ENCODE data around the gene SLC35B1.
A peak's percentile ranks its signal among the peaks of the same experiment; 100 is the strongest.

SLC35B1 gene, protein sequence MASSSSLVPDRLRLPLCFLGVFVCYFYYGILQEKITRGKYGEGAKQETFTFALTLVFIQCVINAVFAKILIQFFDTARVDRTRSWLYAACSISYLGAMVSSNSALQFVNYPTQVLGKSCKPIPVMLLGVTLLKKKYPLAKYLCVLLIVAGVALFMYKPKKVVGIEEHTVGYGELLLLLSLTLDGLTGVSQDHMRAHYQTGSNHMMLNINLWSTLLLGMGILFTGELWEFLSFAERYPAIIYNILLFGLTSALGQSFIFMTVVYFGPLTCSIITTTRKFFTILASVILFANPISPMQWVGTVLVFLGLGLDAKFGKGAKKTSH

DNA sequence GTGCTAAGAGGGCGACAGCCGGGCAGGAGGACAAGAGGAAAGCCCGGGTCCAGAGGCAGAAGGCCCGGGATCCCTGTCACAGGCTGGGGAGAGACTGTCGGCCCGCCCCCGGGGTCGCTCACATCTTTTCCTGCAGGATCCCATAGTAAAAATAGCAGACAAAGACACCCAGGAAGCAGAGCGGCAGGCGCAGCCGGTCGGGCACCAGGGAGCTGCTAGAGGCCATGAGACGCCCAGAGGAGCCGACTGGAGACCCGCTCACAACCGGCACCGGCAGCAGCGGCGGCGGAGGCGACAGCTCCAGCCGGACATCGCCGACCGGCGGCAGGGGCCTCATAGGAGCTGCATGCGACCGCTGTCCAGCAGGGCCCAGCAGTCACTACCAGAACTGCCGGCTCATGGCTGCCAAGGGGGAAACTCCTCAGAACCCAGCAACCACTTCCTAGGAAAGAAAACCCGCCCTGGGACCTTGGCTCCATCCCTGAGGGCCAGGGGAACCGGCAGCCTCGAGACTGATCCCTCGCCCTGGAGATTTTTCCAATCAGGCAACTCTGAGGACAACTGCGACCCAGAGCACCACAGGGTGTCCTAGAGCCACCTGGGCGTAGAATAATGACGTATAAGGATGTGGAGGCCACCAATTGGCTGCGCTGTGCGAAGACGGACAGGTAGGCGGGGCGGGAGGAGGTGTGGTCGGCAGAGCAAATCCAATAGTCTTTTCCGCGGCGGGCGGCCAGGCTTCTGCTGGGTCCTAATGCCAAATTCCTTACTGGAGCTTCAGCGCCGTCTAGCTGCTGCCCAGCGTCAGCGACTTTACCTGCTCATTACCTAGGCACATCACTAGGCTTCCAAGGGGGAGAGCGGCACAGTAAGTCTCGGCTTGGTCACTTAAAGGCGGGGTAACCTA is at the start of gene SLC35B1:
SLC35B1 (minus strand) TSS at position 357 of the 907 bp plus-strand sequence; CDS start at position 226, 131 bp downstream.
- peak; percentile 99 for DNase-seq

DNA sequence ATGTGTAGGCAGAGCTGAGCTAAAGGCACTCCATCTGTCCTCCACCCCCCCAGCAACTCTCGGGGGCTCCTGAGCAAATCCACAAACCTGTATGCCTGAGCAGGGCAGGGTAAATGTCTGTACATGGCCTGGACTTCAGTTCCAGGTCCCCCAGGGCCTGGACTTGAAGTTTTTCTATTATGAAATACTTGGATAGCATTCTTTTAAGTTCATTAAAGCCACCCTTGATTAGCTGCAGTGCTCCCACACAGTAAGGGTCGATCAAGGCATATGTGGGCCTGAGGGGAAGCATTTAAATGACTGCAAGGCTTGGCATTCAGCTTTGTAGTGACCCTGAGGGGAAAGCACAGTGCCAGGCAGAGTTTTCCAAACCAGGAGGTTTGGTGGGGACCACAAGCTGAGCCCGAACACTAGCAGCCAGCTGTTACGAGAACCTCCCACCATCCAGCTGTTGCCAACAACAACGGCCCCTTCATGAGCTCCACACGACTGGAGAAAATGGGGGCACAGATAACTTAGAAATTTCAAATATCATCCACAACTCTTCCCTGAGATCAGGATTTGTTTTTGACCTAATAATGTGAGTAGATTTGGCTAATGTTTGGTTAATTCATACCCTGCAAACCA is 49.5 kb upstream of the SLC35B1 start:
- DNase-seq = no peak

DNA sequence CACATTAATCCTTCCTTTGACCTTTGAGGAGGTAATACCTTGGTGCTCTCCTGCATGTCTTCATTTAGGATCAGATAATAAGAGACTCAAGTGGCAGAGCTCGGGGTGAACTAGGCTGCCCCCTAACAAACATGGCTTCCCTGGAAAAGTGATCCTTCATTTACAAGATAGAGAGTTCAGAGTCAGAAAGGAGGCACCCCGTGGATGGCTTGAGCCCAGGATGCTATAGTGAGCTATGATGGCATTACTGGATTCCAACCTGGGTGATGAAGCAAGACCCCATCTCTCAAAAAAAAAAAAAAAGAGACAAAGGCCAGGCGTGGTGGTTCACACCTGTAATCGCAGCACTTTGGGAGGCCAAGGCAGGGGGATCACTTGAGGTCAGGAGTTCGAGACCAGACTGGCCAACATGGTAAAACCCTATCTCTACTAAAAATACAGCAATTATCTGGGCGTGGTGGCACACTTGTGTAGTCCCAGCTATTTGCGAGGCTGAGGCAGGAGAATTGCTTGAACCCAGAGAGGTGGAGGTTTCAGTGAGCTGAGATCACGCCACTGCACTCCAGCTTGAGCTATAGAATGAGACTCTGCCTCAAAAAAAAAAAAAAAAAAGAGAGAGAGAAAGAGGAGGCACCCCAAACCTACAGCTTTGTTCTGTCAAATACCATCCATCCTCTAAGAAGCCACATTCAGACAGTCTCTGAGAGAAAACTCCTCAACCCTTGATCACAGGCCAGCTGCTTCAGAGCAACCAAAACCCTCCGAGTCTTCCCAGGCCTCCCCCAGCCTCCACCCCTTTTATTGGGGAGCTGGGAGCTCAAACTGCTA is 48.8 kb upstream of the SLC35B1 start:
- no peak for DNase-seq

DNA sequence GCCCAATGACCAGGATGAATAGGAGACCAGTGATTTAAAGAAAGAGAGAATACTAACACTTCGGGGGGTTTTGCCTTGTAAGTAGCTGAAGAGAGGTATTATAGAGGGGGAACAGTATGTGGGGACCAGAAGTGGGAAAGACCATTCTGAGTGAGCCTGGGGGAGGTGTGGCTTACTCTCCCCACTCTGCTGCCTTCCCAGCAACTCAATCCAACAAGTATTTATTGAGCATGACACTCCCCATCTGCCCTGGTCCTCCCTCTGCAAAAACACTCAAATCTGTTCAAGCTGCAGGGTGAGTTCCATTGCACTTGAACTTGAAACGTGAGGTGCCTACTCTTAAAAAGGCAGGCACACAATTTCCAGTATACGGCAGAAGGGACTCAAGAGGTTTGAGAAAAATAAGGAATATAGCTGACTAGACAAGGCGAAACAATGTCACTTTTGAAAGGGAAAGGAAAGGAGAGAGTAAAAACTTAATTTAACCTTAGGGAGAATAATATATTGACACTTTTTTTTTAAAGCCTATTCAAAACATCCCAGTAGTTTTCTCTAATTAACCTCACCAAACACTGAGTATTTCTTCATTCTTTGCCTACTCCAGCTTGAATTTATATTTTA is 48.0 kb upstream of the SLC35B1 start:
- DNase-seq = no peak

DNA sequence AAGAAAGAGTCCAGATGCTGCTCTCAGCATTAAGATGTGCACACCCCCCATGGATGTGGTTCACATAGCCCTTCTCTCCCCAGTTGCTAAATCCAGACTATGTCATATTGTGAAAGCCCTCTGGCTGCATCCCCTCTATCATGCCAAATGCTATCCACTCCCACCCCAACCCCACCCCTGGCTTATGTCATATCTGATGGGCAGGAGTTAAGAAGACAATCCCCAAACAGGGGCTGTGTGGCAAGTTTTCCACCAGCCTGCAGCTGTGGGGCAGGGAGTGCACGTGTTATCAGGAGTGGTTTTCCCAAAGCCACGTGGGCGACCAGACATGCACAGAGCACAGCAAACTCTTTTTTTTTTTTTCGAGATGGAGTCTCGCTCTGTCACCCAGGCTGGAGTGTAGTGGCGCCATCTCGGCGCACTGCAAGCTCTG is 46.2 kb upstream of the SLC35B1 start:
- no peak for DNase-seq

DNA sequence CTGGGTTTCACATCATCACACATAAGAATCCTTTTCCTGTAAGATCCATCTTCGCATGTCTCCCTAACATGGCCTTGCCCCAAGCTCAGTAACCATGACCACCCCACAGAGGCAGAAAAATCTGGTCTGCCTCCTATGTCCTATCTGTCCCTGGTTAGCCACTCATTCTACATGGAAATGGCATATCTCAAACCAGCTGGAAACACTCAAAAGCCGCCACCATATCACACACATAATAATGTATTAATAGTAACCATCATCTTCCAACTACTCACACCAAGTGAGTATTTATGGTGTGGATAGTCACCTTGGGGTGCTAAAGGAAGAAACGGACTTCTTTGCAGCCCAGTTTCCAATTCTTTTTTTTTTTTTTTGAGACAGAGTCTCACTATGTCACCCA is 44.7 kb upstream of the SLC35B1 start:
- no peak for DNase-seq

DNA sequence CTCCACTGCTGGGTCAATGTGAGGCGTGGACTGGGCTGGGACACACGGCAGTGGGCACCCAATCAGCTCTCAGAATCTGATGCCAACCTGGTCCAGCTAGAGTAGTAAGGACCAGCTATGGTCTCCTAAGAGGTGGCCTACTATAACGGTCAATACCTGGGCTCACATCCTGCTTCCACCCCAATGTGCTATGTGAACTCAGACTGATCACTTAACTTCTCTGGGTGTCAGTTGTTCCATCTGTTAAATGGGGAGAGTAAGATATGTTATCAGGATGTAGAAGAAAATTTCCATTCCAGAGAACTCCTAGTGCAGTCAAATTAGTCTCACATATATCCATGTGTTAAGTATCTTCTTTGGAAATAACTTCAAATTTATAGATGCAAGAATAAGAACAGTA is 42.0 kb upstream of the SLC35B1 start:
- DNase-seq = no peak

DNA sequence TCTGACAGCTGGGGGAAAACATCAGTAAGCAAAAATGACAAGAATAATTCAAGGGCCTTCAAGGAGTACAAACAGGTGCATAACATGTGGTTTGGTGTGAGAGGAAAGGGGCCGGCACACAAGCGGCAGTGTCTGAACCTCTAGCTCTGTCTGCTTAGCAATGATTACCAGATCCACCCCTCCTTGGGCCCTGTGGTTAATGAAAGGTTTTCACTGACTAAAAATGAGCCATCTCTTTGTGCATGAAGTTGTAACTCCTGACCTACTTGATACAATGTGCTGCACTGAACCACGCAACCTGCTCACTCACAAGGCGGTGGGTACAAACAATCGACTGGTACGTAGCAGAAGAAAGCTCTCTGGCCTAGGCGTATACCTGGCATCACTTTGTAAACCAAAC is 41.0 kb upstream of the SLC35B1 start:
- peak; percentile 78 for DNase-seq

DNA sequence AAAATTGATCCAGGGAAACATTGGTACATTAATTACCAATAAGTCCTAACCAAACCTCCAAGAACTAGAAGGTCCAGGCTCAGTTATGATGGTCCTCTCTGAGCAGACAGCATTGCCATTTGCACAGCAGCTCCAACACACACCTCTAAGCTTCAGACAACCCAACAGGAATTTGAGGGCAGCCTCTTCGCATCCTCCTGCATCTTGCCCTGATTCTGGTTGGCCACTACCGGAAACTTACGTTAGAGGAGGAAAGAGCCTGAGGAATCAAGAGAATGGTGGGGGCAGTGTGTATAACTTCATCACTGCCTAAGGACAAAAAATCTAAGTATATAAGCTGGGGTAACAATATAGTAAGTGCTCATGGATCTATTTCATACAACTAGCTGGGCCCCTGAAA is 40.5 kb upstream of the SLC35B1 start:
- peak; percentile 60 for DNase-seq

DNA sequence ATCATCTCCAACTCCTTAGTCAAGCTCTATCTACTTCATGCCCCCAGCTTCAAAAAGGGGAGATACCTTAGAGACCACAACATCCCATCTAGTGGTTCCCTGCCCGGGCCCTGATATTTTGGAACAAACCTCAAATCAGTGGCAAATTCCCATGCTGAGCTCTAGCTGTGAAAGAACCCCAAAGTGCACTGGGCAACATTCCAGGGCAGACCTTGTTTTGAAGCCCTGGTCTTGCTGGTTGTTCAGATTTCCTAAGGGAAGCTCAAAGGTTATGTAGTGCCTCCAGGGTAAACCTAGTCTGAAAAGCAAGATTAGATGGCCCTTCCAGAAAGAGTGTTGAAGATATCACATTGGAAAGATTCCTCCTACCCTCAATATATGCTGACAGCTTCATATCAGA is 39.9 kb upstream of the SLC35B1 start:
- no peak for DNase-seq

DNA sequence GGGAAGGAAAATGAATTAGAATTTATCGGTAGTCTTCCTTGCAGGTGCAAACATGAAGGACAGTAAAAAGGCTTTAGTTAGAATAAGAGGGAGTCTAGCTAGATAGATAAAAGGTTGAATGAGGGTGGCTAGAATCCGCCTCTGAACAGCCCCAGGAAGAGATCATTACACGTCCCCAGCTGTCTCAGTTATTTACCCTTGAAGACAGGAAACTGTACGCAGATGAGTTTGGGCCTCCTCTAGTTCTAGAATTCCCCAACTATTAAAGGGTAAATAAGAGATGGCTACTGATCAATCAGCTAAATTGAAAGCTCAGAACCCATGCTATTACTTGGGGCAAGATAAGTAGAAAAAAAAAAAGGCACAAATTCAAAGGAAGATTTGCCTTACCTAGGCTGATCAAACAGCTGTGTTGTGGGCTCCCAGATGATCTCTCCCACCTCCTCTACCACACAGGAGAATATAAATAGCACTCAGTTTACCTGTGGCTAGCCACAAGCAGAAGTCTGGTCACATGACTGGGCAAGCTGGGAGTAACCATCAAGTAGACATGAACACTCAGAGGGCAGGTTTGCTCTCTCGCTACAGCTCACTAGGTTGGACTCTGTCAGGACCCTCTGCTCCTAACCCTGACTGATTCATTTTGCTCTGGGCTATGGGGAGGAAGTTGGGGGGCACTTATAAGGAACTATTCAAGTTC is 39.2 kb upstream of the SLC35B1 start:
- DNase-seq = peak; percentile 69

DNA sequence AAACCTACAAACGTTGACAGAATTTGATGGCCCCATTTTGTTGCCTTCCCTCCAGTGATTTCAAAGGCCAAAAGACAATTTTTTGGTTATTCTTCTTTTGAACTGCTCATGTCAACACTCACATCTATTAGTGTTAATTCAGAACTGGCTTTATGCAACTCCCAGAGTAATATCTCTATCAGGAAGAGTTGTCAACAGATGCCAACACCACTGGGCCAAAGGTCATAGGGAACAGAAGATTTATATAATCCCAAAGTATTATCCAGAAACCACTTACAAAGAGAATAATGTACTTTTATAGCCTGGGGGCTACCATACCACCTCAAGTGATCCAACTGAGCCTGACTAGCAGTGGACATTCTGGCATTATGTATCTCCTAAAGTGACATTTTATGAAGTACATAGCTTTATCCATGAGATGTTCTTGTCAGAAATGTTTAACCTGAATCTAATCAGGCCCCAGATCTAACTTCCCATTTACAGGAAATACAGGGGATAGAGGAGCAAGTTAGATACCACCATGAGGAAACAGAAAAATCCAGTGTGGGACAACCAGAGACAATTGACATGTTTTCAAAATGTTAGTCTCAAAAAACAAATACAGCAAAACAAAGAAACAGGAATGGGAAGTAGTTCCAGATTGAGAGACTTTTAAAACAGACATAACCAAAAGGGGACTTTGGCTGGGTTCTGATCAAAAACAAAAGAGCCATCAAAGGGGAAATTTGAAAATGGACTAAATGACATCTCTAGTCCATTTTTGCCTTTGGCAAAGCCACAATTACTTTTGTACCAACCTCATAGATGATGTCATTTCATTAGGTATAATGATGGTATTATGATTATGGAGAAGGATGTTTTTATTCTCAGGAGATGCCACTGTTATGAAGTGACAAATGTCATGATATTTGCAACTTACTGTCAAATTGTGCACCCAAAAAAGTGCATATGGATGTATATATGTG is 37.7 kb upstream of the SLC35B1 start:
- DNase-seq = no peak

DNA sequence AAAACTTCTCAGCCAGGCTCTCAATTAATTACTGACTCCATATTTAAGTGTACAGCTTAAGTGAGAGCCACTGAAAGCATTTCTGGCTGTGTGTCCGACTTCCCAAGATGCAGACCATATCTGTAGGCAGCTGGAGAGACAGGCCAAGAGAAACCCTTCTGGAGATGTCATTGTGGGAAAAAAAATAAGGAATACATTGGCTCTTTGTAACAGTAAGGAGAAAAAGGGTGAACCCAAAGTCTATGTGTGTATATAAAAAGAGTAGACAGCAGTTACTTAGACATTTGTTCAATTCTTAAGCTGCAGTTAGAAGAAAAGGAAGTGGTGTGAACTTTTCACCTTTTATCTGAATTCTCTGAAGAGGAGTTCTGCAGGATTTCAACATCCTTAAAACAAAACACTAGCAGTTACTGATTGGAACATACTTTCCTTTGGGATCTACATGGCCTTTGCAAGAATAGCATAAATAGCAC is 34.4 kb upstream of the SLC35B1 start:
- peak; percentile 42 for DNase-seq

DNA sequence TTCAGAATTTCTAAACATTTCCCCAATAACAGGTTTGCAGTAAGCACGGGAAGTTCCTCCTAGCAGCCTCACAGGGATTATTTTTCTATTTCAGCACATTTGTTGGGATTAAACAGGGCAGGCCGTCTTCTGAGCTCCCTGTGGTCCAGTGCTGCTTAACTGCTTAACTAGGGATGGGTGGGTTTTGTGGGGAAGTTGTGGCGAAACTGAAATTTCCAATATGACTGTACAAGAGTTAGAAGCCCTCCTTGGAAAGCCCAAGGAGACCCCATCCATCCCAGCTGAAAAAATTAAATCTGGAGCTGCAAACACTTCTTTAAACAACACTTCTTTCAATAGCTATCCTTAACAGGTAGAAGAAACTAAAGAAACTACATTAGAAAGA is 33.9 kb upstream of the SLC35B1 start:
- no peak for DNase-seq

DNA sequence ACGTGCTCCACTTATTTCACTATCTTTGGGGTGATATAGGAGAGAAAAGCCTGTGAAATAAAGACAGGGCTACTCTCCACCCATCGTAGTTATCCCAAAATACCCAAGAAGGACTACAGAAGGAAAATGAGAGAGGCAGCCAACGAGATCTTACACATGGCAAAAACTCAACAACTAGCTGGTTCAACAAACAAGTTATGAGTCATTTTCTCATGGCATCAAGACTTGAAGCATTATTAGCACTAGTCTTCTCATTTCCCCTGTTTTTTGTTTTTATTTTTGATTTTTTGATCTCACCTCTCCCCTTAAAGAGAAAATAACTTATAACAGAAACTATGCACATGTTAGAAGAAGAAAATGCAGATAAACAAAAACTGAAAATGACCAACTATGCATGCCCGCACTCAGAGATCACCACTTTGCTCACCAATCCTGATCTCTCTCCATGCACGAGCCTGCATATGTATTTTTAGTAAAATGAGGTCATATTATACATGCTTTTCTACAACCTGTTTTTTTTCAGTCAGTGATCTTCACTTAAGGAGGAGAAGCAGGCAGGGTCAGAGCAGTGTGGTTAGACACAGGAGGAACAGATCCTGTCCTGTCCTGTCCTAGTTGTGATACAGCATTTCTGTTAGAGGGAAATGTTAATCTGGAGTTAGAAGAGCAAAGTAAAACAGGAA is 33.4 kb upstream of the SLC35B1 start:
- no peak for DNase-seq

DNA sequence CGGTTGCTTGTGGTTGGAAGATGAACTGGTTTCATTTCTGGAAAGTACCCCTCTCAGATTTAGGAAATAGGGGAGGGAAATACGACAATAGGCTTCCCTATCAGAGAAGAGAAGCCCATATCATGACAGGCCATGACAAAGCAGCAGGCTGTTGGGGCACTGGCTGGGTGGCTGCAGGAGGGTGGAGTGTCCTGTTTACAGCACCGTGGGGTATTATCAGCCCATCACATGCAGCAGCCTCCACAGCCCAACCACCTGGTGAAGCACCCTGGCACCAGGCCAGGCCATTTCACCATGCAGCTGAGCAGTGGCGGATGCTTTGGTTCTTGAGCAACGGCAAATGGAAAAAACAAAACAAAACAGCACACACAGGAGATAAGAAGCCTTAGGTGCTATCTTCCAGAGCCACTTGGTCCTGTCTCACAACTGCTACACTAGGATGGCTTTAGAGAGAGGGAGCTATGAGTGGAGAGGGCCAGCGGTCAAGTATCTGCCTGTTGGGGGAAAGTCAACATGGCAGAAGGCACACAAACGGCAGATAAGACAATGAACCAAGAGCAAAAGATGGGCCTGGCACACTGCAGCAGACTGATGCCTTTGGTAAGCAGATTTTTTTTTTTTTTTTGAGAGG is 32.0 kb upstream of the SLC35B1 start:
- DNase-seq = peak; percentile 97

DNA sequence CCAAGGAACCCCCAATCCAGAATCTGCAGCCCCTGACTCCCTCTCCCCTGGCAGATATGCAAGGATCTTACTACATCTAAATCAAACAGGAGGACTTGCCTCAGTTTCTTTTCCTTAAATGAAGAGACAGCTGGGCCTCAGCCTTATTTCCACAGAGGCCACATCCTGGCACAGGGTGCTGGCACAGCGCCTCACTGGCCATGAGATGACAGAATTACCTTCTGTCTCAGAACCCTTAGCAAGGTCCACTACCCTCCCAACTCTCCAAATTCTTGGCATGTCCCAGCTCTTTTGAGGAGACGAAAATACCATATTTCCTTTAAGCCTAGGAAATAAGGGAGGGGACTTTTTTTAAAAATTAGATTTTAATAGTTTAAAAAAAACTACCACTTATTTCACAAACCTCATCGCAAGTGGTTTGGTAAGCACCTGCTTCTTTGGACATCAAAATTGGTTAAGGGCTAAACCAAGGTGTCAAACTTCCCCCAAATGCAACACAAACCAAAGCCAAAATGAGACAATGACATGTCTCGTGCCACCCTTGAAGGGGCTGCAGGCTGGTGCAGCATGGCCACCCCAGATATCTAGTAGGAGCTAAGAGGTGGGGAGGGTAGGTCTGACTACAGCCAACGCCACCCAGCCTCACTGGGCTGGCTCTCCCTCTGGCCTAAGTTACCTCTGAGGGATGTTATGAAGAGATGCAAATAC is 30.8 kb upstream of the SLC35B1 start:
- DNase-seq = no peak

Data from CD4-positive, alpha-beta T cell treated with Interleukin-12 subunit alpha and Interleukin-12 subunit beta, for 1 hour (primary cell).